Endothelial cell of umbilical vein (primary cell): Measurements from ENCODE around the gene SORCS2. TPM values are rescaled to one million over a fixed set of nuclear protein-coding genes. Genes with fewer than 3 reads are reported as not detected.

Source experiments
- BruUV-seq: library from RNA; stranded (reverse); fragments of 400-500 nt; replicated peaks from 2 replicates; lab custom pipeline; 2021; lab: Mats Ljungman, UMichigan
- CTCF ChIA-PET: fragments of 300-600, 350-600 bp; sonication (Branson Sonifier 250); formaldehyde crosslinking; loops from one replicate; lab custom pipeline; 2021; ENCODE audit warnings: antibody characterized with exemption, inconsistent platforms; lab: Charles Lee
- POLR2A ChIA-PET: fragments of 300-600, 350-600 bp; sonication (Branson Sonifier 250); formaldehyde crosslinking; loops from one replicate; lab custom pipeline; 2021; ENCODE audit warnings: antibody characterized with exemption, inconsistent platforms; lab: Charles Lee
- DNase-seq: peaks from one replicate; pipeline ENCODE4 v3.0.0-alpha.2; 2011; ENCODE audit warnings: low read depth, low spot score
- FAIRE-seq: peaks from 2 replicates; lab custom pipeline; 2011; peaks lifted over from hg19 to GRCh38; lab: Jason Lieb, UNC
- H2AFZ ChIP-seq: 2 replicates; pipeline ENCODE4 v1.6.0; 2012; ENCODE audit warnings: low read depth, low read length, control low read depth, inconsistent platforms
- H3K27ac ChIP-seq: 2 replicates; pipeline ENCODE4 v1.5.1; 2011; ENCODE audit warnings: low read depth, mild to moderate bottlenecking, control low read depth, low read length, moderate library complexity; ENCODE audit not compliant: insufficient read depth
- H3K27me3 ChIP-seq, 2 experiments: 2 replicates each; pipeline versions ENCODE4 v1.6.0 to v1.6.1; 2011; ENCODE audit warnings: low read length in 2 of 2, mixed read lengths in 1 of 2; ENCODE audit not compliant: control insufficient read depth in 2 of 2, insufficient read depth in 2 of 2
- H3K36me3 ChIP-seq, 2 experiments: 2 replicates in 1 of 2; 3 replicates in 1 of 2; pipeline ENCODE4 v1.5.1; 2011; ENCODE audit warnings: low read length in 2 of 2, mild to moderate bottlenecking in 1 of 2, moderate library complexity in 1 of 2; ENCODE audit not compliant: control insufficient read depth in 2 of 2, insufficient read depth in 2 of 2; ENCODE audit errors: extremely low read depth in 1 of 2
- H3K4me1 ChIP-seq: 3 replicates; pipeline ENCODE4 v1.5.1; 2011; ENCODE audit warnings: mild to moderate bottlenecking, low read length; ENCODE audit not compliant: control insufficient read depth, insufficient read depth; ENCODE audit errors: extremely low read depth
- H3K4me2 ChIP-seq: 2 replicates; pipeline ENCODE4 v1.6.1; 2011; ENCODE audit warnings: low read length, control low read depth, mixed read lengths; ENCODE audit not compliant: insufficient read depth
- H3K4me3 ChIP-seq, 3 experiments: fragments of 200-600 bp in 1 of 3; sonication (generic), shearing (Covaris generic) in 1 of 3; replicated peaks in 1 of 3; 2 replicates each; pipeline ENCODE4 v1.5.1; 2011 to 2016; ENCODE audit warnings: control low read depth in 3 of 3, low read length in 3 of 3, mild to moderate bottlenecking in 2 of 3, inconsistent platforms in 1 of 3, low read depth in 1 of 3, moderate library complexity in 1 of 3; ENCODE audit not compliant: insufficient read depth in 1 of 3
- H3K79me2 ChIP-seq: 2 replicates; pipeline ENCODE4 v1.6.0; 2012; ENCODE audit warnings: low read length, inconsistent platforms; ENCODE audit not compliant: control insufficient read depth, insufficient read depth
- H3K9ac ChIP-seq: replicated peaks from 2 replicates; pipeline ENCODE3; 2011; ENCODE audit warnings: low read length, control low read depth; ENCODE audit not compliant: insufficient read depth; ENCODE audit errors: extremely low read depth
- H3K9me1 ChIP-seq: replicated peaks from 3 replicates; pipeline ENCODE4 v1.6.0; 2011; ENCODE audit warnings: mild to moderate bottlenecking, low read length; ENCODE audit not compliant: control insufficient read depth, insufficient read depth; ENCODE audit errors: extremely low read depth
- H3K9me3 ChIP-seq: replicated peaks from 2 replicates; pipeline ENCODE4 v1.5.1; 2012; ENCODE audit warnings: low read length, inconsistent platforms; ENCODE audit not compliant: control insufficient read depth, insufficient read depth
- H4K20me1 ChIP-seq: replicated peaks from 2 replicates; pipeline ENCODE3; 2011; ENCODE audit warnings: mild to moderate bottlenecking, low read length; ENCODE audit not compliant: control insufficient read depth, insufficient read depth; ENCODE audit errors: extremely low read depth
- CTCF ChIP-seq, 2 donors: IDR thresholded peaks; 1 replicate in 1 of 2; 2 replicates in 1 of 2; pipeline ENCODE4 v1.5.1; 2011; ENCODE audit warnings: low read length in 2 of 2, mild to moderate bottlenecking in 2 of 2, moderate library complexity in 2 of 2, control low read depth in 1 of 2, inconsistent platforms in 1 of 2, low read depth in 1 of 2; ENCODE audit not compliant: insufficient read depth in 1 of 2; ENCODE audit errors: extremely low read depth in 1 of 2
- EZH2 ChIP-seq: IDR thresholded peaks from 2 replicates; pipeline ENCODE4 v1.6.1; 2012; ENCODE audit warnings: borderline replicate concordance, low read depth, mild to moderate bottlenecking, moderate library complexity, low read length, inconsistent platforms; ENCODE audit not compliant: severe bottlenecking
- FOS ChIP-seq: IDR thresholded peaks from 2 replicates; pipeline ENCODE4 v1.6.1; 2011; ENCODE audit warnings: mild to moderate bottlenecking, low read length, moderate library complexity, borderline replicate concordance; ENCODE audit not compliant: insufficient read depth
- GATA2 ChIP-seq: IDR thresholded peaks from 2 replicates; pipeline ENCODE4 v1.7.0; 2011; ENCODE audit warnings: low read depth, mild to moderate bottlenecking, moderate library complexity, mixed read lengths, low read length; ENCODE audit not compliant: insufficient read length, insufficient read depth
- JUN ChIP-seq: IDR thresholded peaks from 2 replicates; pipeline ENCODE4 v1.6.1; 2011; ENCODE audit warnings: borderline replicate concordance, low read depth; ENCODE audit not compliant: insufficient read length, insufficient read depth
- MAX ChIP-seq: IDR thresholded peaks from 2 replicates; pipeline ENCODE4 v1.6.1; 2011; ENCODE audit not compliant: insufficient read depth, insufficient read length
- MYC ChIP-seq: IDR thresholded peaks from one replicate; pipeline ENCODE4 v1.6.1; 2011; ENCODE audit warnings: mild to moderate bottlenecking, low read depth, low read length
- POLR2A ChIP-seq: IDR thresholded peaks from 2 replicates; pipeline ENCODE4 v1.6.1; 2012; ENCODE audit warnings: low read depth, mild to moderate bottlenecking, control low read depth, low read length
- POLR2AphosphoS5 ChIP-seq: IDR thresholded peaks from 2 replicates; pipeline ENCODE4 v1.6.1; 2012; ENCODE audit warnings: low read depth, mild to moderate bottlenecking, control low read depth, low read length, moderate library complexity; ENCODE audit not compliant: insufficient read depth
- dilution Hi-C: fragments of 300-500 bp; cut with MboI; formaldehyde crosslinking; loops from one replicate; pipeline ENCODE4 v1.15.0; 2019; ENCODE audit warnings: low sequenced_read_pairs; ENCODE audit not compliant: extremely low pct_ligation_motif_present
- intact Hi-C: fragments of 100-400 bp; cut with micrococcal nuclease; formaldehyde crosslinking; loops from one replicate; pipeline ENCODE4 v1.10.0; 2022
- polyA plus RNA-seq, 4 experiments: library from polyadenylated mRNA; depleted of rRNA in 3 of 4; stranded (reverse) in 3 of 4; unstranded in 1 of 4; fragments of >200 nt; gene quantifications; 2 replicates each; pipeline versions ENCODE4 v1.2.1 to v1.2.3, GENCODE V29; 2011 to 2012; ENCODE audit warnings: missing spikeins in 1 of 4
- total RNA-seq: library from RNA; stranded (reverse); gene quantifications from 2 replicates; pipeline ENCODE4 v1.2.3, GENCODE V29; 2021

The SORCS2 gene
- total and polyA plus RNA-seq, 2 donors (not counting 3 experiments of a cell fraction or from before 2014, with no cell fraction given): not detected

GRCh38 chr4:7675136-7675535, 482.8 kb downstream of the SORCS2 start:
- Histone ChIP-seq H2AFZ (no peak overlapping the region), H3K4me3 (no peak overlapping the region), H3K9ac (no peak overlapping the region), H3K79me2 (no peaks in the 10 kb centered on the region), H3K27me3 (peaks cover 4 to 7% of the 10 kb centered on the region in 2 experiments), H4K20me1 (no peaks in the 10 kb centered on the region), H3K9me3 (no peaks in the 10 kb centered on the region), H3K9me1 (no peaks in the 10 kb centered on the region), H3K36me3 (no peaks in the 10 kb centered on the region), H3K4me1 (no peaks in the 10 kb centered on the region), H3K27ac (no peak overlapping the region), H3K4me2 (no peak overlapping the region)
- DNase-seq: no peak
- no peak for TF ChIP-seq GATA2
- ChIA-PET POLR2A (no interaction called here), CTCF (no interaction called here)
- no TSS peak for BruUV-seq
- intact Hi-C loops (no loop called here), dilution Hi-C loops (no loop called here)
- no peak for FAIRE-seq

GRCh38 chr4:7675612-7676320, 483.4 kb downstream of the SORCS2 start:
- H3K4me1 ChIP-seq: no peaks in the 10 kb centered on the region
- H3K9me1 ChIP-seq: no peaks in the 10 kb centered on the region
- FAIRE-seq: no peak
- no peaks in the 10 kb centered on the region for H3K36me3 ChIP-seq
- peaks cover 3 to 6% of the 10 kb centered on the region in 2 experiments for H3K27me3 ChIP-seq
- CTCF ChIA-PET: no interaction called here
- dilution Hi-C loops (no loop called here), intact Hi-C loops (no loop called here)
- no peak overlapping the region for H3K9ac ChIP-seq
- DNase-seq: no peak
- H3K9me3 ChIP-seq: no peaks in the 10 kb centered on the region
- no peaks in the 10 kb centered on the region for H4K20me1 ChIP-seq
- no TSS peak for BruUV-seq
- TF ChIP-seq JUN: no peak
- TF ChIP-seq POLR2A: no peak
- TF ChIP-seq POLR2AphosphoS5: no peak
- TF ChIP-seq CTCF (IDR thresholded peaks at IDR 0.05; ENCODE audit: extremely low read depth in 1 of 2, insufficient read depth in 1 of 2, low read depth in 1 of 2, low read length in 2 of 2): no peak
- no peak for TF ChIP-seq FOS
- no peak for TF ChIP-seq MAX
- TF ChIP-seq GATA2: no peak
- TF ChIP-seq EZH2: no peak
- TF ChIP-seq MYC: no peak
- H3K4me2 ChIP-seq: no peak overlapping the region
- H2AFZ ChIP-seq: no peak overlapping the region
- H3K4me3 ChIP-seq: no peak overlapping the region
- H3K27ac ChIP-seq: no peak overlapping the region
- H3K79me2 ChIP-seq: no peaks in the 10 kb centered on the region
- POLR2A ChIA-PET: no interaction called here
